ENCODE data around the gene LOXHD1.

DNA sequence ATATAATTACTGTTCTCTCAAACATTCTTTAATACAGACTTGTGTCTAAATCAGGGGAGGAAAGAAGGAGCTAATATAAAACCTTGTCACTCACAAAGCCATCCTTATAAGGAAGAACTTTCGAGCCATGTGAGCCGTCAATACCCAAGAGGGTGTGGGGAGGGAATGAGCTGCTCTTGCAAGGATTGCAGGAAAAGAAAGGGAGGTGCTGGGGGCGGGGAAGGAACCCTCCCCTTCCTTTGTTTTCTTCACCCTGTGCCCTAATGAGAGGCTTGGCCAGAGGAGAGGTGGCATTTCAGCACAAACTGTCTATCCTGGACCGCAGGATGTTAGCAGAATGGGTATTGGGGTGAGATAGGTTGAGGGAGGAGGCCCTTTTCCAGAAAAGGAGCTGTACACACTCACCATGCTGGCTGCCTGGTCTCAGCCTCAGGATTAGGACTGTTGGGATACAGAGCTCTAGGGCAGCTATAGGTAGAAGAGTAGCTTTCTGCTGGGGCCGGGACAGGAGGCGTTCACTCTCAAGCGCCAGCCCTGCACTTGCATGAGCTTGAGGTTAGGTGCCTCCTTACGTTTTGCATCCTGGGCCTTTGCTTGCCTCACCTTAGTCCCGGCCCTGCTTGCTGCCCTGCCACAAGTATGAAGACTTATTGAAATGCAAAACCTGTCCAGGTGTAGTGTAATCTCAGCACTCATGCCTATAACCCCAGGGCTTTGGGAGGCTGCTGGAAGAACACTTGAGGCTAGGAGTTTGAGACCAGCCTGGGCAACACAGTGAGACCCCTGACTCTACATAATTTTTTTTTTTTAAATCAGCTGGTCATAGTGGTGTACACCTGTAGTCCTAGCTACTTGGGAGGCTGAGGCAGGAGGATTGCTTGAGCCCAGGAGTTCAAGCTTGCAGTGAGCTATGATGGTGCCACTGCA lies 190.5 kb downstream of the LOXHD1 start:
- TF ChIP-seq, protein P1, sequence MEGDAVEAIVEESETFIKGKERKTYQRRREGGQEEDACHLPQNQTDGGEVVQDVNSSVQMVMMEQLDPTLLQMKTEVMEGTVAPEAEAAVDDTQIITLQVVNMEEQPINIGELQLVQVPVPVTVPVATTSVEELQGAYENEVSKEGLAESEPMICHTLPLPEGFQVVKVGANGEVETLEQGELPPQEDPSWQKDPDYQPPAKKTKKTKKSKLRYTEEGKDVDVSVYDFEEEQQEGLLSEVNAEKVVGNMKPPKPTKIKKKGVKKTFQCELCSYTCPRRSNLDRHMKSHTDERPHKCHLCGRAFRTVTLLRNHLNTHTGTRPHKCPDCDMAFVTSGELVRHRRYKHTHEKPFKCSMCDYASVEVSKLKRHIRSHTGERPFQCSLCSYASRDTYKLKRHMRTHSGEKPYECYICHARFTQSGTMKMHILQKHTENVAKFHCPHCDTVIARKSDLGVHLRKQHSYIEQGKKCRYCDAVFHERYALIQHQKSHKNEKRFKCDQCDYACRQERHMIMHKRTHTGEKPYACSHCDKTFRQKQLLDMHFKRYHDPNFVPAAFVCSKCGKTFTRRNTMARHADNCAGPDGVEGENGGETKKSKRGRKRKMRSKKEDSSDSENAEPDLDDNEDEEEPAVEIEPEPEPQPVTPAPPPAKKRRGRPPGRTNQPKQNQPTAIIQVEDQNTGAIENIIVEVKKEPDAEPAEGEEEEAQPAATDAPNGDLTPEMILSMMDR (IDR thresholded peaks at IDR 0.05): no peak
- TF ChIP-seq, protein P2, sequence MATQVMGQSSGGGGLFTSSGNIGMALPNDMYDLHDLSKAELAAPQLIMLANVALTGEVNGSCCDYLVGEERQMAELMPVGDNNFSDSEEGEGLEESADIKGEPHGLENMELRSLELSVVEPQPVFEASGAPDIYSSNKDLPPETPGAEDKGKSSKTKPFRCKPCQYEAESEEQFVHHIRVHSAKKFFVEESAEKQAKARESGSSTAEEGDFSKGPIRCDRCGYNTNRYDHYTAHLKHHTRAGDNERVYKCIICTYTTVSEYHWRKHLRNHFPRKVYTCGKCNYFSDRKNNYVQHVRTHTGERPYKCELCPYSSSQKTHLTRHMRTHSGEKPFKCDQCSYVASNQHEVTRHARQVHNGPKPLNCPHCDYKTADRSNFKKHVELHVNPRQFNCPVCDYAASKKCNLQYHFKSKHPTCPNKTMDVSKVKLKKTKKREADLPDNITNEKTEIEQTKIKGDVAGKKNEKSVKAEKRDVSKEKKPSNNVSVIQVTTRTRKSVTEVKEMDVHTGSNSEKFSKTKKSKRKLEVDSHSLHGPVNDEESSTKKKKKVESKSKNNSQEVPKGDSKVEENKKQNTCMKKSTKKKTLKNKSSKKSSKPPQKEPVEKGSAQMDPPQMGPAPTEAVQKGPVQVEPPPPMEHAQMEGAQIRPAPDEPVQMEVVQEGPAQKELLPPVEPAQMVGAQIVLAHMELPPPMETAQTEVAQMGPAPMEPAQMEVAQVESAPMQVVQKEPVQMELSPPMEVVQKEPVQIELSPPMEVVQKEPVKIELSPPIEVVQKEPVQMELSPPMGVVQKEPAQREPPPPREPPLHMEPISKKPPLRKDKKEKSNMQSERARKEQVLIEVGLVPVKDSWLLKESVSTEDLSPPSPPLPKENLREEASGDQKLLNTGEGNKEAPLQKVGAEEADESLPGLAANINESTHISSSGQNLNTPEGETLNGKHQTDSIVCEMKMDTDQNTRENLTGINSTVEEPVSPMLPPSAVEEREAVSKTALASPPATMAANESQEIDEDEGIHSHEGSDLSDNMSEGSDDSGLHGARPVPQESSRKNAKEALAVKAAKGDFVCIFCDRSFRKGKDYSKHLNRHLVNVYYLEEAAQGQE (IDR thresholded peaks at IDR 0.05; ENCODE audit: insufficient read depth in 1 of 2, low read depth in 2 of 2, low read length in 1 of 2): no peak
- no peak for TF ChIP-seq POLR2AphosphoS5 (IDR thresholded peaks at IDR 0.05; ENCODE audit: low read depth, low read length)
- TF ChIP-seq TCF7L2 (IDR thresholded peaks at IDR 0.05; ENCODE audit: low read depth, low read length): no peak

All from Panc1 (cell line).